IMR-90 (cell line): Measurements from ENCODE around the gene NAA10.

Experiments used
- BHLHE40 ChIP-seq: fragments of 150-350 bp; IDR thresholded peaks from 2 replicates; pipeline ENCODE4 v1.6.1; 2016; ENCODE audit warnings: mild to moderate bottlenecking, low read depth, low read length
- CHD1 ChIP-seq: IDR thresholded peaks from 2 replicates; pipeline ENCODE4 v1.6.1; 2012; ENCODE audit warnings: low read depth, low read length, improper control_type of control experiment
- MAZ ChIP-seq: IDR thresholded peaks from 2 replicates; pipeline ENCODE4 v1.6.1; 2012; ENCODE audit warnings: low read depth, mild to moderate bottlenecking, low read length, improper control_type of control experiment, moderate library complexity, borderline replicate concordance
- MXI1 ChIP-seq: IDR thresholded peaks from 2 replicates; pipeline ENCODE4 v1.6.1; 2012; ENCODE audit warnings: low read depth, mild to moderate bottlenecking, low read length, moderate library complexity, borderline replicate concordance
- POLR2A ChIP-seq: IDR thresholded peaks from 2 replicates; pipeline ENCODE4 v1.6.1; 2012; ENCODE audit warnings: mild to moderate bottlenecking, low read depth, low read length
- SMC3 ChIP-seq: fragments of 150-350 bp; IDR thresholded peaks from 2 replicates; pipeline ENCODE4 v1.6.1; 2016; ENCODE audit warnings: low read depth, mild to moderate bottlenecking, antibody characterized with exemption, low read length, moderate library complexity
- TF ChIP-seq, protein P1 (sequence below): conservative IDR thresholded peaks from 2 replicates; pipeline ENCODE4 v1.5.1; 2012; ENCODE audit warnings: mild to moderate bottlenecking, low read depth, low read length, improper control_type of control experiment

DNA sequence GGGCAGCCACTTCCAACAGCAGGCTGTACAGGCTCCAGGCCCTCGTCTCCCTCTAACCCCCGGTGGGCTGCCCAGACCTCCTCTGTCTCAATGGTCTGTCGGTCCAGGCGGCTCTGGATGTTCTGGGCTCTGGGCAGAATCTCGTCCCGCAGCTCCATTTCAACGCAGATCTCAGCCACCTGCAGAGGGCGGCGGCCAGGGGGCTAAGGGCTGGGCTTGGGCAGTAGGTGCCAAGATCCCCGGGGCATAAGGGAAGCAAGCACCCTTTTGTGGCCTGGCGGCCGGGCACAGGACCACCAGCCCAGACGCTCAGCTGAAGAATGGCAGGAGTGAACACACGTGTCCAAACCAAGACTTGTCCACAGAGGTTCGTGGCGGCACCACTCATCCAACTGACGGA is 21.1 kb downstream of the NAA10 start:
- TF ChIP-seq, protein P1, sequence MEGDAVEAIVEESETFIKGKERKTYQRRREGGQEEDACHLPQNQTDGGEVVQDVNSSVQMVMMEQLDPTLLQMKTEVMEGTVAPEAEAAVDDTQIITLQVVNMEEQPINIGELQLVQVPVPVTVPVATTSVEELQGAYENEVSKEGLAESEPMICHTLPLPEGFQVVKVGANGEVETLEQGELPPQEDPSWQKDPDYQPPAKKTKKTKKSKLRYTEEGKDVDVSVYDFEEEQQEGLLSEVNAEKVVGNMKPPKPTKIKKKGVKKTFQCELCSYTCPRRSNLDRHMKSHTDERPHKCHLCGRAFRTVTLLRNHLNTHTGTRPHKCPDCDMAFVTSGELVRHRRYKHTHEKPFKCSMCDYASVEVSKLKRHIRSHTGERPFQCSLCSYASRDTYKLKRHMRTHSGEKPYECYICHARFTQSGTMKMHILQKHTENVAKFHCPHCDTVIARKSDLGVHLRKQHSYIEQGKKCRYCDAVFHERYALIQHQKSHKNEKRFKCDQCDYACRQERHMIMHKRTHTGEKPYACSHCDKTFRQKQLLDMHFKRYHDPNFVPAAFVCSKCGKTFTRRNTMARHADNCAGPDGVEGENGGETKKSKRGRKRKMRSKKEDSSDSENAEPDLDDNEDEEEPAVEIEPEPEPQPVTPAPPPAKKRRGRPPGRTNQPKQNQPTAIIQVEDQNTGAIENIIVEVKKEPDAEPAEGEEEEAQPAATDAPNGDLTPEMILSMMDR: no peak
- TF ChIP-seq POLR2A: no peak
- no peak for TF ChIP-seq MXI1
- no peak for TF ChIP-seq BHLHE40
- no peak for TF ChIP-seq MAZ
- TF ChIP-seq SMC3: no peak
- no peak for TF ChIP-seq CHD1
